GM23338 (cell line): ENCODE data around the gene GALNT4.

Experiments
- CTCF ChIP-seq, 2 experiments: fragments of 200-600 bp in 1 of 2; sonication (generic) in 1 of 2; conservative IDR thresholded peaks; 2 replicates each; pipeline versions ENCODE4 v1.5.1 to v1.6.1; 2016 to 2017; ENCODE audit warnings: antibody characterized with exemption in 2 of 2, low read depth in 2 of 2, mild to moderate bottlenecking in 2 of 2, moderate library complexity in 1 of 2
- EZH2 ChIP-seq: fragments of 200-600 bp; sonication (generic); IDR thresholded peaks from one replicate; pipeline ENCODE4 v1.8.0; 2017; ENCODE audit warnings: antibody characterized with exemption, mild to moderate bottlenecking, low read depth; ENCODE audit not compliant: unreplicated experiment
- EZH2phosphoT487 ChIP-seq: fragments of 200-600 bp; sonication (generic); IDR thresholded peaks from one replicate; pipeline ENCODE4 v1.8.1; 2018; ENCODE audit warnings: antibody characterized with exemption; ENCODE audit not compliant: unreplicated experiment
- POLR2AphosphoS5 ChIP-seq: IDR thresholded peaks from 2 replicates; pipeline ENCODE4 v1.6.1; 2016; ENCODE audit warnings: antibody characterized with exemption, low read depth
- REST ChIP-seq: IDR thresholded peaks from one replicate; pipeline ENCODE4 v1.6.1; 2018; ENCODE audit warnings: antibody characterized with exemption; ENCODE audit not compliant: unreplicated experiment
- ZNF331 ChIP-seq: fragments of 250-450 bp; sonication (Bioruptor Pico); IDR thresholded peaks from 2 replicates; pipeline ENCODE4 v1.5.0; 2020; ENCODE audit warnings: low read depth, mild to moderate bottlenecking, moderate library complexity
- ZNF462 ChIP-seq: fragments of 250-450 bp; sonication (Bioruptor Pico); IDR thresholded peaks from 2 replicates; pipeline ENCODE4 v1.5.0; 2020; ENCODE audit warnings: mild to moderate bottlenecking, moderate library complexity

GRCh38 chr12:89540586-89540985 is 16.0 kb upstream of the GALNT4 start:
- no peak for TF ChIP-seq CTCF (conservative IDR thresholded peaks at IDR 0.05; ENCODE audit: low read depth in 2 of 2)
- no peak for TF ChIP-seq ZNF462 (CRISPR knock-in tag)
- TF ChIP-seq POLR2AphosphoS5: no peak
- TF ChIP-seq REST: no peak
- TF ChIP-seq EZH2: no peak
- TF ChIP-seq EZH2phosphoT487: no peak
- no peak for TF ChIP-seq ZNF331 (CRISPR knock-in tag)
